Activated naive CD8-positive, alpha-beta T cell treated with anti-CD3 and anti-CD28 coated beads, Interleukin-2, amount 10 ng/mL, durations not matched to agents 7 days and 5 days (primary cell): ENCODE measurements around the gene ACAP1. TPM values are rescaled to one million over a fixed set of nuclear protein-coding genes. Genes with fewer than 3 reads are reported as not detected.
"Not testable (repeated sequence)": the region's sequence is repeated elsewhere in the genome, so short reads cannot be mapped to it uniquely, and the experiment has no call there.

Experiments used
- ATAC-seq: fragments of 150-1000 bp; cut with Tn5 transposase; one replicate; pipeline ENCODE4 v1.10.0; 2021; ENCODE audit warnings: low read depth, moderate library complexity
- POLR2A ChIA-PET: fragments of 350-600 bp; sonication (Branson Sonifier 250); formaldehyde crosslinking; loops from one replicate; lab custom pipeline; 2021; ENCODE audit warnings: antibody characterized with exemption; lab: Charles Lee
- DNase-seq: peaks from one replicate; pipeline ENCODE4 v3.0.0; 2021
- H3K27ac Mint-ChIP-seq: one replicate; pipeline ENCODE4 v1.8.0; 2022; ENCODE audit warnings: mild to moderate bottlenecking, mixed read lengths
- H3K27me3 Mint-ChIP-seq: one replicate; pipeline ENCODE4 v1.8.0; 2022; ENCODE audit warnings: mild to moderate bottlenecking, moderate library complexity, mixed read lengths
- H3K36me3 Mint-ChIP-seq: one replicate; pipeline ENCODE4 v1.8.0; 2021; ENCODE audit warnings: mild to moderate bottlenecking, mixed read lengths
- H3K4me1 Mint-ChIP-seq: one replicate; pipeline ENCODE4 v1.8.0; 2021; ENCODE audit warnings: mixed read lengths
- H3K4me3 Mint-ChIP-seq: one replicate; pipeline ENCODE4 v1.8.0; 2022; ENCODE audit warnings: mild to moderate bottlenecking, moderate library complexity, mixed read lengths
- H3K9me3 Mint-ChIP-seq: one replicate; pipeline ENCODE4 v1.8.0; 2021; ENCODE audit warnings: mixed read lengths
- total RNA-seq, 2 experiments: library from RNA; stranded (reverse); gene quantifications; one replicate each; pipeline ENCODE4 v1.2.3, GENCODE V29; 2021

Gene ACAP1
- total RNA-seq, 2 experiments from 2014 or later = 710 to 756 TPM

DNA sequence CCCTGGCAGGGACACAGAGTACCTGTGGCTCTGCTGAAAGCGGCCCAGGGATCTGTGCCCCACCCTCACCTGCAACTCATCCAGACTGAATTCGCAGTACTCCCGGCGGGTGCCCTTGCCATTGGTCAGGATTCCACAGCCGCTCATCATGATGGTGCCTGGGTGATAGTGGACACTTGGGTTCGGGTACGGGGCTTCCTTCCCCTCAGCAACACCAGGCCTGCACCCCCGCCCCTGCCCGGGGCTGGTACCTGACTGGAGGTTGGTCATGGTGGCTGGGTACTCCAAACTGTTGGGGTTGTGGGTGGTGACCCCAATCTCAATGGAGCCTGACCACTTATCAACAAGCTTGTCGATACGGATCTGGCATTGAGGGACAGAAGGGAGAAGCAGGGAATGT is 10.1 kb upstream of the ACAP1 start:
- no peak overlapping the region for H3K27ac Mint-ChIP-seq
- no peaks in the 10 kb centered on the region for H3K9me3 Mint-ChIP-seq
- no peaks in the 10 kb centered on the region for H3K27me3 Mint-ChIP-seq
- H3K4me1 Mint-ChIP-seq = peaks cover 16% of the 10 kb centered on the region
- ATAC-seq = no peak
- peaks cover 2% of the 10 kb centered on the region for H3K36me3 Mint-ChIP-seq
- DNase-seq = no peak
- POLR2A ChIA-PET = interaction anchor here (1.5 to 4.5 kb wide), 2 partner anchors 11 to 16 kb away, joined by 3 to 33 read pairs; partner anchors contain the start of gene ACAP1
- no peak overlapping the region for H3K4me3 Mint-ChIP-seq

GRCh38 chr17:7327056-7327455 is 9.3 kb upstream of the ACAP1 start:
- Mint-ChIP-seq H3K4me3 (no peak overlapping the region), H3K9me3 (no peaks in the 10 kb centered on the region), H3K4me1 (peaks cover 18% of the 10 kb centered on the region), H3K27ac (no peak overlapping the region), H3K27me3 (no peaks in the 10 kb centered on the region), H3K36me3 (peaks cover 2% of the 10 kb centered on the region)
- ATAC-seq (no peak), DNase-seq (no peak)
- POLR2A ChIA-PET = interaction anchor here (1.2 to 4.5 kb wide), 3 partner anchors 10 to 24 kb away, joined by 3 to 33 read pairs (median 4); partner anchors contain the start of gene ACAP1

DNA sequence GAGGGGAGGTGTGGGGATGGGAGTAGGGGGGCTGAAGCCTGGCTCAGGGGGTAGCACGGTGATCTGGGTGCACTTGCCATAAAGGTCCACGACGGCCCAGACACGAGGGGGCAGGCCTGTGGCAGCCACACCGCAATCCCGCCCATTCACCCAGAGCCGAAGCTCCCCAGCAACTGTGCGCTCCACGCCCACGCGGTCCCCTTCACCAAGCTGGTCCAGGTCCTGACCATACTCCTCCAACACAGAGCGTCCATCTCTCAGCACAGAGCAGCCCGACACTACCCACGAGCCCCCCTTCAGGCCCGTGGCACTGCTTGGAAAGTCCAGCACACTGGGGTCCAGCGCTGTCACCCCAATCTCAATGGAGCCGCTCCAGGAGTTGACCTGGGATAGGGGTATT is 8.8 kb upstream of the ACAP1 start:
- Mint-ChIP-seq H3K4me3 (no peak overlapping the region), H3K27ac (no peak overlapping the region), H3K9me3 (no peaks in the 10 kb centered on the region), H3K36me3 (peaks cover 2% of the 10 kb centered on the region), H3K4me1 (peaks cover 22% of the 10 kb centered on the region), H3K27me3 (no peaks in the 10 kb centered on the region)
- no peak for ATAC-seq
- POLR2A ChIA-PET = interaction anchor here (1.2 to 4.5 kb wide), 3 partner anchors 10 to 24 kb away, joined by 3 to 33 read pairs (median 4); partner anchors contain the start of gene ACAP1
- no peak for DNase-seq

DNA sequence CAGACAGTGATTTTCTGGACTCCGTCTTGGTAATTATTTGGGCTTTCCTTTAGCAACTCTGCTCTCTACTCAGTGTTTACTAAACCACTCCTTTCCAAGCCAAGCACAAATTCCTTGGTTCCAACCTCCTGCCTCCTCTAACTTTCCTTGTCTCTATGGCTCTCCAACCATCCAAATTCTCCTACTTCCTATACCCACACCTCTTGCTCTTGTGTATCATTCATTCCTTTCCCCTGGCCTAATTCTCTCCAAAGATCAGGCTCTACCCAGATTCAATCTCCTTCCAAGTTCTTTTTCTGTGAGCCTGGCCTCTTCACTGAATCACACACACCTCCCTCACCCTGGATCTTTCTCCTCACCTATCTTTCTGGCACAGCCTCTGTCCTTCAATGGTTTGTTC is 8.3 kb upstream of the ACAP1 start:
- no peaks in the 10 kb centered on the region for H3K9me3 Mint-ChIP-seq
- POLR2A ChIA-PET = interaction anchor here (1.2 to 4.5 kb wide), 5 partner anchors 9 to 23 kb away, joined by 4 to 33 read pairs (median 22); partner anchors contain the start of genes ACAP1 and GPS2
- DNase-seq = no peak
- H3K4me3 Mint-ChIP-seq = peak overlapping the region; percentile 88
- H3K4me1 Mint-ChIP-seq = peaks cover 25% of the 10 kb centered on the region
- ATAC-seq = no peak
- no peaks in the 10 kb centered on the region for H3K27me3 Mint-ChIP-seq
- H3K36me3 Mint-ChIP-seq = peaks cover 2% of the 10 kb centered on the region
- H3K27ac Mint-ChIP-seq = peak overlapping the region; percentile 82

- POLR2A ChIA-PET = interaction anchor here (0.6 to 4.5 kb wide), 18 partner anchors 8 to 720 kb away, joined by 3 to 33 read pairs (median 6); partner anchors contain the start of genes ACAP1, GPS2, MPDU1 and PHF23
- no peak for DNase-seq
- Mint-ChIP-seq H3K27me3 (no peaks in the 10 kb centered on the region), H3K36me3 (peaks cover 2% of the 10 kb centered on the region), H3K9me3 (no peaks in the 10 kb centered on the region), H3K4me1 (peaks cover 30% of the 10 kb centered on the region), H3K4me3 (peak within 1 kb of the TSS; percentile 88), H3K27ac (peak within 1 kb of the TSS; percentile 93)
- ATAC-seq = peak; percentile 7
Observed at GRCh38 chr17:7328840-7329373, 7.4 kb upstream of the ACAP1 start, which contains the start of gene NEURL4. Gene NEURL4 (minus strand): TSS chr17:7329335. CDS start chr17:7329312, 23 bp downstream.

DNA sequence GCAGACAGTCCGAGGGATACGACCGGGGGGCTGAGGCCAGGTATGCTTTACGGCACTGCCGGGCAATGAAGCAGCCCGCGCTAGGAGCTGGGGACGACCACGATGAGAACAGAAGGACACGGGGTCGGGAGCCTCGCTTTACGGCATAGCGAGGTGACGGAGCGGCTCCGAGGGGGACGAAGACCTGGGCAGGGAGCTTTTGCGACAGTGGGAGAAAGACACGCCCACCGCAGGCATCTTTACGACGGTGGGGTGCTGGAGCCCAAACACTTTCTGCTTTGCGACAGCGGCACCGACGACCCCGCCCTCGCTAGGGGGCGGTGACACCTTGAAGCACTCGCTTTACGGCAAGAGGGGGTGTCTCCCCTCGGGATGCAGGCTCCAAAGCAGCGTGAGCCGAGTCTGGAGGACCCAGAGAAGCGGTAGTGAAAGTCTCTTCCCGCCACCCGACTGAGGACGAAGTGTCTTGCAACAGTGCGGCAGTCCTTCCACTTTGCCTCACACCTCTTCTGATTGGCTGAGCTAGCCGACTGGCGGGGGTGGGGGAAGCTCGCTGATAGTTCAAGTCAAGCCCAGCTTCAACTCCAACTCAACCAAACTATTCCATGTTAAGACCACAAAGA is 6.8 kb upstream of the ACAP1 start:
- DNase-seq (peak; percentile 94), ATAC-seq (peak; percentile 59)
- H3K9me3 Mint-ChIP-seq = no peaks in the 10 kb centered on the region
- H3K27me3 Mint-ChIP-seq = no peaks in the 10 kb centered on the region
- H3K4me3 Mint-ChIP-seq = peak overlapping the region; percentile 88
- POLR2A ChIA-PET = interaction anchor here (0.6 to 4.5 kb wide), 20 partner anchors 8 to 719 kb away, joined by 3 to 33 read pairs (median 5); partner anchors contain the start of genes ACAP1, GPS2, MPDU1 and PHF23
- H3K27ac Mint-ChIP-seq = peak overlapping the region; percentile 93
- H3K36me3 Mint-ChIP-seq = peaks cover 2% of the 10 kb centered on the region
- H3K4me1 Mint-ChIP-seq = peaks cover 26% of the 10 kb centered on the region

- POLR2A ChIA-PET = interaction anchor here (0.6 to 4.5 kb wide), 19 partner anchors 7 to 356 kb away, joined by 3 to 33 read pairs (median 5); partner anchors contain the start of genes ACAP1, GPS2, MPDU1 and PHF23
- Mint-ChIP-seq H3K4me1 (peaks cover 26% of the 10 kb centered on the region), H3K36me3 (peaks cover 2% of the 10 kb centered on the region), H3K4me3 (peak overlapping the region; percentile 88), H3K27ac (peak overlapping the region; percentile 93), H3K27me3 (no peaks in the 10 kb centered on the region), H3K9me3 (no peaks in the 10 kb centered on the region)
- DNase-seq (peak; percentile 85), ATAC-seq (peak; percentile 76)
Observed at GRCh38 chr17:7329997-7330637, 6.2 kb upstream of the ACAP1 start.

DNA sequence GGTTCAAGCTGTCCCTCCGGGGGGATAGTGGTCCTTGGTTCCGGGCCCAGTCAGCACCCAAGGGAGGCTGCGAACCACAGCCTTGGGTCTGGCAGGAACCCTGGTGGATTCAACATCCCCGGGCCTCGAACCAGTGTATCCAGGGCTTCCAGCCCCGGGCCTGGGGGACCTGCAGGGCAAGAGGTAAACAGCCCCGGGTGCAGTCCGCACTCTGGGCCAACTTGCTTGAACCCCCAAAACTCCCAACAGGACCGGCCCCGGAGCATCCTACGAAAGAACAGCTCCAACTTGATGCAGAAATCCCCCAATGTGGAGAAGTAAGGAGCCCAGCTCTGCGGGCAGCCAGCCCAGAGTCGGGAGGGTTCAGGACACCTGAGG is 5.7 kb upstream of the ACAP1 start:
- POLR2A ChIA-PET = interaction anchor here (1.1 to 3.5 kb wide), 5 partner anchors 10 to 356 kb away, joined by 3 to 29 read pairs (median 10); partner anchors contain the start of gene GPS2
- Mint-ChIP-seq H3K27ac (peak overlapping the region; percentile 21), H3K9me3 (no peaks in the 10 kb centered on the region)

DNA sequence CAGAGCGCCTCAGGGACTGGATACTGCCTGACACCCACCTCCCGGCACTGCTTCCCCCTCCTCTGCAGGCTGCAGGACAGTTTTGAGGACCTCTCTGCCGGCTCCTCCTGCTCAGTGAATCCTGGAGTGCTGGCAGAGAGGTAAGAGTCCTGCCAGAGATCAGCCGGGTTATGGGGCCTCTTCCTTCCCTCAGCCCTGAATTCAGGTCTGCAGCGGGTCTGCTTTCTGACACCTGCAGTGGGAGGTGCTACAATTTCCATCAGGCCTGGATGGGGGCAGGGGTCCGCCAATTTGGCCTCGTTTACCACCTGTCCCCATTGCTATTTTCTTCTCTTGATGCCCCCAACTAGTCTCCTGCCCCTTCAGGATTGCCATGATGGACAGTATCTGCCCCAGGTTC is 4.2 kb upstream of the ACAP1 start:
- Mint-ChIP-seq H3K36me3 (peaks cover 7% of the 10 kb centered on the region), H3K9me3 (no peaks in the 10 kb centered on the region), H3K4me1 (peaks cover 36% of the 10 kb centered on the region), H3K4me3 (peak overlapping the region; percentile 71), H3K27ac (peak overlapping the region; percentile 91), H3K27me3 (no peaks in the 10 kb centered on the region)
- ATAC-seq (no peak), DNase-seq (no peak)
- POLR2A ChIA-PET = no interaction called here

More for the DNA sequence above, 5.7 kb upstream of the ACAP1 start:
- Mint-ChIP-seq H3K36me3 (peaks cover 5% of the 10 kb centered on the region), H3K27me3 (no peaks in the 10 kb centered on the region), H3K4me1 (peaks cover 31% of the 10 kb centered on the region), H3K4me3 (peak overlapping the region; percentile 88)
- ATAC-seq (no peak), DNase-seq (no peak)

DNA sequence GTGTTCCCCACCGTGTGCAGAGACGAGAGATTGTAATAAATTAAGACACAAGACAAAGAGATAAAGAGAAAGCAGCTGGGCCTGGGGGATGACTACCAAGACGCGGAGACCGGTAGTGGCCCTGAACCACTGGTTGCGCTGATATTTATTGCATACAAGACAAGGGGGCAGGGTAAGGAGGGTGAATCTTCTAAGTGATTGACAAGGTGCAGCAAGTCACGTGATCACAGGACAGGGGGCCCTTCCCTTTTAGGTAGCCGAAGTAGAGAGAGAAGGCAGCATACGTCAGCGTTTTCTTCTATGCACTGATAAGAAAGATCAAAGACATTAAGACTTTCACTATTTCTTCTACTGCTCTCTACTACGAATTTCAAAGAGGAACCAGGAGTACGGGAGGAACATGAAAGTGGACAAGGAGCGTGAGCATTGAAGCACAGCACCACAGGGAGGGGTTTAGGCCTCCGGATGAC is 3.7 kb upstream of the ACAP1 start:
- H3K9me3 Mint-ChIP-seq, ATAC-seq, POLR2A ChIA-PET, H3K27me3 Mint-ChIP-seq: not testable (repeated sequence)
- DNase-seq = peak; percentile 55
- Mint-ChIP-seq H3K4me1 (peaks cover 40% of the 10 kb centered on the region), H3K36me3 (peaks cover 12% of the 10 kb centered on the region), H3K4me3 (peak overlapping the region; percentile 71), H3K27ac (peak overlapping the region; percentile 91)

DNA sequence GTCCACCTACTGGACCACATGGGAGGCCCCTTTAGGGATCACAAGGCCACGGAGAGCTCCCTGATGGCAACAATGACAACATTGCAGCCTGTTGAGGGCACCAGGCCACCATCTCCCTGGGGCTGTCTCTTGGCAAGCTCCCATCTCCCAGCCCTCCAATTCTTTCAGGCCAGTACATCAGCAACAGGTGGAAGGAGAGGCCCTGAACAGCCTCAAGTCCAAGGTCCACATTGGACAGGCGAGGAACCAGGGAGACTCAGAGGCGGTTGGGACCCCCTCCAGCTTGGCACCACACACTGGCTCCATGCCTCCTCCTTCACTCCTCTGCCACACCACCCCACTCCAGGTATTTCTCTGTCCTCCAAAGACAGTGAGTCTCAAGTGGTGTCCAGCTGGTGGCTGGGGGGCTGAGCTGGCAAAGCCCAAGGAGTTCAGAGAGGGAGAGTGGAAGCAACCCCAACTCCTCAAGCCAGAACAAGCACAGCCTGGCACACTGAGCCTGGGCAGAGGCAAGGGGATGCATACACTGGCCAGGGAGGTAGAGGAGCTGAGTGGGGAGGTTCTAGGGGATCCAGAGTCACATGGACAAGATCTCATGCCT is 1.3 kb upstream of the ACAP1 start:
- ATAC-seq (no peak), DNase-seq (no peak)
- no peaks in the 10 kb centered on the region for H3K9me3 Mint-ChIP-seq
- POLR2A ChIA-PET = interaction anchor here (1.1 to 5.9 kb wide), 10 partner anchors 7 to 352 kb away, joined by 3 to 112 read pairs (median 20); partner anchors contain the start of genes GPS2, NEURL4, POLR2A and TP53
- H3K36me3 Mint-ChIP-seq = peaks cover 20% of the 10 kb centered on the region
- H3K4me1 Mint-ChIP-seq = peaks cover 40% of the 10 kb centered on the region
- no peaks in the 10 kb centered on the region for H3K27me3 Mint-ChIP-seq
- H3K4me3 Mint-ChIP-seq = peak overlapping the region; percentile 97
- H3K27ac Mint-ChIP-seq = peak overlapping the region; percentile 96

DNA sequence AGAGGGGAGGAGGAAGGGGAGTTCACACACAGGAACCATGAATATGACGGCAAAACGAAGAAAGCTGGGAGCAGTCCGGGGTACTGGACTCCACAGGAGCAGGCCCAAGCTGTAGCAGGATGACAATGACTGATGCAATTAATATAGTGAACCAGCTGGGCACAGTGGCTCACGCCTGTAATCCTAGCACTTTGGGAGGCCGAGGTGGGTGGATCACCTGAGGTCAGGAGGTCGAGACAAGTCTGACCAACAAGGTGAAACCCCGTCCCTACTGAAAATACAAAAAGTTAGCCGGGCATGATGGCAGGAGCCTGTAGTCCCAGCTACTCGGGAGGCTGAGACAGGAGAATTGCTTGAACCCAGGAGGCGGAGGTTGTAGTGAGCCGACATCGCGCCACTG is 564 bp upstream of the ACAP1 start:
- POLR2A ChIA-PET = interaction anchor here (0.6 to 5.9 kb wide), 30 partner anchors 8 to 351 kb away, joined by 3 to 112 read pairs (median 5); partner anchors contain the start of genes ACADVL, CTDNEP1, DLG4 and DVL2
- Mint-ChIP-seq H3K4me1 (peaks cover 42% of the 10 kb centered on the region), H3K27ac (peak overlapping the region; percentile 96), H3K4me3 (peak overlapping the region; percentile 97), H3K36me3 (peaks cover 22% of the 10 kb centered on the region)
- not testable (repeated sequence) for H3K9me3 Mint-ChIP-seq, ATAC-seq, DNase-seq, H3K27me3 Mint-ChIP-seq
